Measurements from ENCODE around the gene RPS6KB1. TPM values are rescaled to one million over a fixed set of nuclear protein-coding genes. Genes with fewer than 3 reads are reported as not detected.

Gene RPS6KB1
- total and polyA plus RNA-seq, 2 experiments from 2014 or later: 22.4 to 27.9 TPM

- 97% methylated on average over 8 of the region's 8 CpGs for WGBS (ENCODE audit: low lambda C conversion rate, missing lambda C conversion rate)
- Histone ChIP-seq H2AFZ (no peak overlapping the region), H3K9me2 (replicated peaks; ENCODE audit: insufficient read depth) (no peaks in the 10 kb centered on the region), H3K4me3 (no peak overlapping the region), H3K9me3 (ENCODE audit: low read depth) (no peaks in the 10 kb centered on the region), H3K4me1 (ENCODE audit: insufficient read depth) (peaks cover 6% of the 10 kb centered on the region), H3K4me2 (no peak overlapping the region), H3K79me2 (peaks cover 21% of the 10 kb centered on the region), H3K27ac (no peak overlapping the region), H3K36me3 (replicated peaks; ENCODE audit: insufficient read depth, low read depth) (no peaks in the 10 kb centered on the region), H4K20me1 (ENCODE audit: insufficient read depth, poor library complexity, severe bottlenecking) (no peaks in the 10 kb centered on the region), H3K27me3 (no peaks in the 10 kb centered on the region)
- no peak for TF ChIP-seq EZH2phosphoT487 (IDR thresholded peaks at IDR 0.05; ENCODE audit: low read depth, severe bottlenecking, unreplicated experiment)
- no peak for DNase-seq (ENCODE audit: low spot score)
Measured at GRCh38 chr17:59888145-59888750, 4.7 kb upstream of the RPS6KB1 start.

- H3K36me3 ChIP-seq (replicated peaks; ENCODE audit: insufficient read depth, low read depth): no peaks in the 10 kb centered on the region
- H2AFZ ChIP-seq: no peak overlapping the region
- no peak overlapping the region for H3K4me3 ChIP-seq
- H3K27ac ChIP-seq: no peak overlapping the region
- no peaks in the 10 kb centered on the region for H3K27me3 ChIP-seq
- 98% methylated on average over 2 of the region's 2 CpGs for WGBS (ENCODE audit: low lambda C conversion rate, missing lambda C conversion rate)
- no peaks in the 10 kb centered on the region for H3K9me3 ChIP-seq (ENCODE audit: low read depth)
- DNase-seq (ENCODE audit: low spot score): peak; percentile 7
- H3K79me2 ChIP-seq: peaks cover 46% of the 10 kb centered on the region
- peaks cover 13% of the 10 kb centered on the region for H4K20me1 ChIP-seq (ENCODE audit: insufficient read depth, poor library complexity, severe bottlenecking)
- TF ChIP-seq EZH2 (IDR thresholded peaks at IDR 0.05; ENCODE audit: borderline replicate concordance): no peak
- no peak for TF ChIP-seq EZH2phosphoT487 (IDR thresholded peaks at IDR 0.05; ENCODE audit: low read depth, severe bottlenecking, unreplicated experiment)
- TF ChIP-seq CTCF (IDR thresholded peaks at IDR 0.05; ENCODE audit: poor library complexity): no peak
- H3K9me2 ChIP-seq (replicated peaks; ENCODE audit: insufficient read depth): no peaks in the 10 kb centered on the region
- peaks cover 15% of the 10 kb centered on the region for H3K4me1 ChIP-seq (ENCODE audit: insufficient read depth)
- H3K4me2 ChIP-seq: no peak overlapping the region
Measured at GRCh38 chr17:59890720-59891119, 2.2 kb upstream of the RPS6KB1 start.

DNA sequence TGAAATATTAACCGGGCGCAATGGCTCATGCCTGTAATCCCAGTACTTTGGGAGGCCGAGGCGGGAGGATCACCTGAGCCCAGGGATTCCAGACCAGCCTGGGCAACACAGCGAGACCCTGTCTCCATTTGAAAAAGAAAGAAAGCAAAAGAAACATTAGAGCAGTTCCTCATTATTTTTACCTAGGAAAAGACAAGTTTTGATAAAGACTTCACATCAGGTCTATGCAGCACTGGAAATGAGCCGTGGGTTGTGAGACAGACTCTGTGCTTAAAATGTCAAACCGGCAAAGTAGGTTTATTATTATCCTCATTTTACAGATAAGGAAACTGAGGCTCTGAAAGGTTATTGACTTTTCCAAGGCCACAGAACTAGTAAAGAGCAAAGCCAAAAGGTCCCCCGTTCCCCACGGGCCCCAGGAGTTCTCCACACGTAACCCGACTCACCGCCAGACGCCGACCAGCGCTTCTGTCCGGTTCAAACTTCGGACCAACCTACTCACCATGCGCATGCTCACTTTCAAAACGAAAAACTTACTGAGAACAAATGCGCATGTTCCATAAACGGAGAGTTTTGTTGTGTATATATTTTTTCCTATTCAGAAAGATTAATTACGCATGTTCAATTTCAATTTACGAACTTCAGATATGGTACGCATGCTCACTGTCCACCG lies 534 bp upstream of the RPS6KB1 start:
- Histone ChIP-seq H3K4me3 (peak overlapping the region; percentile 27), H3K79me2 (peaks cover 63% of the 10 kb centered on the region), H2AFZ (peak overlapping the region; percentile 36), H3K4me1 (ENCODE audit: insufficient read depth) (peaks cover 15% of the 10 kb centered on the region), H3K4me2 (peak overlapping the region; percentile 74), H3K9me2 (replicated peaks; ENCODE audit: insufficient read depth) (no peaks in the 10 kb centered on the region), H3K9me3 (ENCODE audit: low read depth) (no peaks in the 10 kb centered on the region), H3K27ac (peak overlapping the region; percentile 30), H3K36me3 (replicated peaks; ENCODE audit: insufficient read depth, low read depth) (no peaks in the 10 kb centered on the region), H3K27me3 (no peaks in the 10 kb centered on the region), H4K20me1 (ENCODE audit: insufficient read depth, poor library complexity, severe bottlenecking) (peaks cover 13% of the 10 kb centered on the region)
- DNase-seq (ENCODE audit: low spot score): no peak
- 10% methylated on average over 25 of the region's 25 CpGs for WGBS (ENCODE audit: low lambda C conversion rate, missing lambda C conversion rate)
- TF ChIP-seq EZH2phosphoT487 (IDR thresholded peaks at IDR 0.05; ENCODE audit: low read depth, severe bottlenecking, unreplicated experiment) (no peak), EZH2 (IDR thresholded peaks at IDR 0.05; ENCODE audit: borderline replicate concordance) (no peak)

DNA sequence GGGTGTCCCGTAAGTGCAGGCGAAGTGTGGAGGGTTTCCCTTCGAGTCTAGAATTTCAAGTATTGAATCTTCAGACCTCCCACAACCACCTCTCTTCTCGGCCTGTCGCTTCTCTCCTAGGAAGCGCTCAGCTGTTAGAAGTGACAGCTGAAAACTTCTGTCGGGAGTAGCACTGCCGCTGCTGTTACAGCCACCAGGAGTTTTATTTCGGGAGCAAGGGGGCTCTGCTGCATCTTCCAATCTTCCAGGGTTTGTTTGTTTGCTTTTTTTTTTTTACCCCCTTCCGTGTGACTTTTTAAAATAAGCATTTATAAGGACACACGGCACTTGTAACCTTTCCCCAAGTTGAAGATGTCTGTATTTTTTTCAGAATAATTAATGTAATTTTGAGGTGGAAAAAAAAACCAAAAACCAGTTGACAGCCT lies 767 bp downstream of the RPS6KB1 start:
- Histone ChIP-seq H3K27me3 (no peaks in the 10 kb centered on the region), H3K9me2 (replicated peaks; ENCODE audit: insufficient read depth) (no peaks in the 10 kb centered on the region), H3K4me2 (peak overlapping the region; percentile 95), H3K4me1 (ENCODE audit: insufficient read depth) (peaks cover 15% of the 10 kb centered on the region), H3K9me3 (ENCODE audit: low read depth) (no peaks in the 10 kb centered on the region), H3K36me3 (replicated peaks; ENCODE audit: insufficient read depth, low read depth) (no peaks in the 10 kb centered on the region), H3K27ac (peak overlapping the region; percentile 77), H2AFZ (peak overlapping the region; percentile 64), H4K20me1 (ENCODE audit: insufficient read depth, poor library complexity, severe bottlenecking) (peaks cover 21% of the 10 kb centered on the region), H3K79me2 (peaks cover 76% of the 10 kb centered on the region), H3K4me3 (peak overlapping the region; percentile 21)
- DNase-seq (ENCODE audit: low spot score): no peak
- no peak for TF ChIP-seq EZH2 (IDR thresholded peaks at IDR 0.05; ENCODE audit: borderline replicate concordance)
- no peak for TF ChIP-seq EZH2phosphoT487 (IDR thresholded peaks at IDR 0.05; ENCODE audit: low read depth, severe bottlenecking, unreplicated experiment)
- TF ChIP-seq CTCF (IDR thresholded peaks at IDR 0.05; ENCODE audit: poor library complexity): no peak
- WGBS (ENCODE audit: low lambda C conversion rate, missing lambda C conversion rate): 4% methylated on average over 11 of the region's 11 CpGs
